EL (cell line): ENCODE data around the gene UBN2.
"Not testable (repeated sequence)": the region's sequence is repeated elsewhere in the genome, so short reads cannot be mapped to it uniquely, and the experiment has no call there.

Experiments
- DNase-seq: peaks from one replicate; pipeline ENCODE4 v3.0.0-alpha.2; 2016

Gene UBN2

DNA sequence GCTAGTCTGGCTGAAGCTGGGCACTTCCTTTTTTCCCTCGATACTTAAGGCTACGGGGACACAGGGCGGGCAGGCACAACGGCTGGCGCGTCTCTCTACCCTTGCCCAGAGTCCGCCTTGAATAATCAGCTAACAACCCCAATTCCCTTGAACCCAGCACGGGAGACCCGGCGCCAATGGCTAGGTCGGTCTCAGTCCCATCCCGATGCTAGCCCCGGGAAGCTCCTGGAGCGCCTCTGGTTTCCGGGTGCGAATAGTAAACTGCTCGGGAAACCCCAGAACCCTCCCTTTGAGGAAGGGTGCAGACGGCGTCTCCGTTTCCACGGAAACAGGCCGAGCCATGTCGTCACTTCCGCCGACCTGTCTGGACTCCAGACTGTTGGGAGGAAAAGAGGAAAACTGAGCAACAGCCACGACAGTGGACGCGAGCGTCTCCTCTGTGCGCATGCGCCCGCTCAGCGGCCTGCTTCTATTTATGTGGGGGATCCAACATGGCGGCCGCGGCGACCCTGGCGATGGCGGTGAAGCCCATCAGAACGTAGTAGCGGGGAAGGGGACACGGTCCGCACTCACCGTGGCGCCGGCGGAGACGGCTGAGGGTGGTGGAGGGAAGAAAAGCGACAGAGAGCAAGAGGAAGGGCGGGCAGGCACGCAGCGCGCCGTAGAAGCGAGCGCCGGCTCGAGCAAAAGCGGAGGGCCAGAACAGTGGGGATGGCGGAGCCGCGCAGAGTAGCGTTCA, at the start of gene UBN2:
Gene UBN2 (plus strand): TSS at position 464 of the 739 bp plus-strand sequence. CDS start 248 bp downstream, at position 712.
- peak; percentile 97 for DNase-seq

DNA sequence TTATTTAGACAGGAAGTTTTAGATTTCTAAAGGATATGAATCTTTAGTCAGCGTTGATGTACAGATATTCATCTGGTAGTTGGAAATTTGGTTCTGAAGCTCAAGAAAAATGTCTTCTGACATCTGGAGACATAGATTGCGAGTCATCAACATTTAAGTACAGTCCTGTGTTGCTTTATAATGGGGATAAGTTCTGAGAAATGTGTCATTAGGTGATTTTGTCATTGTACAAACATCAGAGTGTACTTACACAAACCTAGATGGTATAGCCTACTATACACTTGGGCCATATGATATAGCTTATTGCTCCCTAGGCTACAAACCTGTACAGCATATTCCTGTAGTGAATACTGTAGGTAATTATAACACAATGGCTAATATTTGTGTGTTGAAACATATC, 49.6 kb upstream of the UBN2 start:
- peak; percentile 20 for DNase-seq

DNA sequence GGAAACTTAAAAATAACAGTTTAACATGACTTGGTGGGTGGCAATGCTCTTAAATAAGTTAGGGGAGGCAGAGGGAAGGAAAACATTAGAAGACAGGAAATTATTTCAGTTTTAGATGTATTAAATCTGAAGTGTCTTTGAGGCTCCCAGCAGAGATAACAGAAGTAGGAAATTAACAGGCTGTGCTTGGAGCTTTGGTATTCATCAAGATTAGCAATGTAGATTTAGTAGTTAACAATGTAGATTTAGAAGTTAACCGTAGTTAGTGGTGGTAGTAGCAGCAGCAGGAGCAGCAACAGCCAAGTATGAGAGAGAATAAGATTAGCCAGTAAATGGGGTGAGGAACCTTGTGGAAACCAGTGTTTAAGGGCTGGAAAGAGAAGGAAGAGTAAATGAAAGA, 48.7 kb upstream of the UBN2 start:
- no peak for DNase-seq

DNA sequence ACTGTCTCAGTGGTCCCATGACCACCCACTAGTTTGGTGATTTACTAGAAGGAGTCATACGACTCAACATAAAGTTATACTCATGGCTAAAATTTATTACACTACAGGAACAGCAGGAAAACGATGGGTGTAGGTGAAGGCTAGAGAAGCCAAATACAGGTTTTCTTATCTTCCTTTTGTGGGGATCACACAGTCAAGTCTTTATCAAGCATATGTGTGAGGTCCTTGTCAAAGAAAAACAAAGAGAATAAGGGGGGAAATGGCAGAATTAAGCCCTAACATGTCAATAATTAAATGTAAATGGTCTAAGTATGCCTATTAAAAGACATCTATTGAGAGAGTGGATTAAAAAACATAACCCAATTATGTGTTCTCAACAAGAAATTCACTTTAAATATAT, 47.8 kb upstream of the UBN2 start:
- no peak for DNase-seq

DNA sequence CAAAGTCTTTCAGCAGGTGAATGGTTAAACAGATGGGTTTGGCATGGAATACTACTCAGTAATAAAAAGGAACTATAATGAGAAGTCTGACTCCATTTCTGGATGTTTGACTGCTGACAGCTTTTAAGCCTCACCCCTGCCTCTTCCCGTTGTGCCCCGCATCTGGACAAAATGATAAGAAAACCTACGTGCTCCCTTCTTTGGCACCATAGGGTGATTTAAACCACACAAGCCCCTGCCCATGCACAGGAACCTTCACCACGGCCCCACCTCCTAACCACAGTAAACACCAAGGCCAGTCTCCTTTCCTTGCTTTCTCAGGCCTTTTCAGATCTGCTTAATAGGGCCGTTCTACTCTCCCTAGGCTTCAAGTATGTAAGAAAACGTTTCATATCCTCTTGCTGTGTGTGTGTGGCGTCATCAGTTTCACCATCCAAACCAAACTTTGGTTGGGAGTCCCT, 47.1 kb upstream of the UBN2 start:
- no peak for DNase-seq

DNA sequence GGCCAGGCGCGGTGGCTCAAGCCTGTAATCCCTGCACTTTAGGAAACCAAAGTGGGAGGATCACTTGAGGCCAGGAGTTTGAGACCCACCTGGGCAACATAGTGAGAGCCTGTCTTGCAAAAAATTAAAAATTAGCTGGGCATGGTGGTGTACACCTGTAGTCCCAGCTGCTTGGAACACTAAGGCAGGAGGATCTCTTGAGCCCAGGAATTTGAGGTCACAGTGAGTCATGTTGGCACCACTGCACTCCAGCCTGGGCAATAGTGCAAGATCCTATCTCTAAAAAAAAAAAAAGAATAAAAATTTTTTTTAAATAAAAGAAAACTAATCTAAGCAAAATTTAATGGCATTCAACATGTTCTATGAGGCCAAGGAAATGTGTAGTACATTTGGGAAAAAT, 44.9 kb upstream of the UBN2 start:
- DNase-seq, result peak; percentile 2

DNA sequence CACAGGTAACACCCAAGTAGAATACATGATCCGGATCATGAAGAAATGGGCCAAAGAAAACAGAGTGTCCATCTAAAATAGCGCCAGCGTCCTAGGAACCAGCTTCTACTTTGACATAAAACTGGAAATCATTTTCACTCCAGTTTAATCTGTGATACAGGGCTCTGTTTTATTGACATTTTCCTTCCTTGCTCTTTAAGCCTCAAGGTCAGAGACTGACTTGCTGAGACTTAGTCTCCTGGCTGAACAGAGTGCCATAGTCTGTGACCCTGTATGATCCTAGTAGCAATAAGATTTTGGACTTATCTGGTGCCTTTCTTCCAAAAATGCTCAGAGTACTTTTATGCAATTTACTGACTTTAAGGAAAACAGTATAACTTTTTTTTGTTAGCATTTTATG, 41.7 kb upstream of the UBN2 start:
- DNase-seq, result no peak

DNA sequence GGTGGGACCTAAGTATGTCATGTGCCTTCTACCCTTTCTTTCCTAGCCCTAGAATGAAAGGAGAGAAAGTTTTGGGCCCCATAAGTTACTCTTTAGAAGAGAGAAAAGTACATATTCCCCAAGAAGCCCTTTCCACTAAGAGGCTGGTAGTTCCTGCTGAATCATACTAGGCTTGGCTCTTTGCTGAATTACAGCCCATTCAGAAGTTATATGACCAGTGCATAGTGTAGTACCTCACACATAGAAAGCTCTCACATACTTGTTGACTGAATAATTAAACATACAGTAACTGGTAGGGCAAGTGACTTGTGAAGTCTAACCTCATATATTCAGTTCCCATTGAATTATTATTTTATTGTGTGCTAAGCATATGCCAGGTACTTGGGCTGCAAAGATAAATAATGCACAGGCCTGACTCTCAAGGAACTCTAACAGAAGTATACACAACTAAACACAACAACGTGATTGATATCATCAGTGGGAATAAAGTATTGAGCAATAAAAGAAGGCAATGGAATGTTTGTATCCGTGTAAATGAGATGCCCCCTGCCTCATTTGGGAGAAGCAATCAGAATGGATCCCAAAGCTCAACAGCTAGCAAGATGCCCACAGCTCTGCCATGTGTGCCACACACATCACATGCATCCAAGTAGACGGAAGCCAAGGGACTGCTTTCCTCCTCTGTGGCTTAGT, 38.9 kb upstream of the UBN2 start:
- peak; percentile 1 for DNase-seq

DNA sequence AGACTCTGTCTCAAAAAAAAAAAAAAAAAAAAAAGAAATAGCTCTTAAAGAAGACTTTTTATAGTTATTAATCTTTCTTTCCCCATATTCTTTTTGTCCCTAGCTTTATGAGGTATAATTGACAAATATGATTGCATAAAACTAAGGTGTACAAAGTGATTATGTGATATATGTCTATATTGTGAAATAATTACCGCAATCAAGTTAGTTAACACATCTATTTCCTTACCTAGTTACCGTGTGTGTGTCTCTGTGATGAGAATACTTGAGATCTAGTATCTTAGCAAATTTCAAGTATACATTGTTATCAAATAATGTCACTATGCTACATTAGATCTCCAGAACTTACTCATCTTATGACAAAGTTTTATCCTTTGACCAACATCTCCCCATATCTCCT, 30.7 kb upstream of the UBN2 start:
- no peak for DNase-seq

DNA sequence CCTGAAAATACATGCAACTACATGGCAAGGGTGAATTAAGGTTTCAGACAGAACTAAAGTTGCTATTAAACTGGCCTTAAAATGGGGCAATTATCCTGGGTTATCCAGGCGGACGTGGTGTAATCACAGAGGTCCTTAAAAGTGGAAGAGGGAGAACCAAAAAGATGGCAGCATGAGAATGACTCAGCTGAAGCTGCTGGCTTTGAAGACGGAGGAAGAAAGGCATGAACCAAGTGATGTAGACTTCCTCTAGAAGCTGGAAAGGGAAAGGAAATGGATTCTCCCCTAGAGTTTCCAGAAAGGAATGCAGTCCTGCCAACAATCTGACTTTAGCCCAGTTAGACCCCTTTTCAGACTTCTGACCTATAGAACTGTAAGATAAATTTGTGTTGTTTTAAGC, 27.0 kb upstream of the UBN2 start:
- DNase-seq, result no peak

DNA sequence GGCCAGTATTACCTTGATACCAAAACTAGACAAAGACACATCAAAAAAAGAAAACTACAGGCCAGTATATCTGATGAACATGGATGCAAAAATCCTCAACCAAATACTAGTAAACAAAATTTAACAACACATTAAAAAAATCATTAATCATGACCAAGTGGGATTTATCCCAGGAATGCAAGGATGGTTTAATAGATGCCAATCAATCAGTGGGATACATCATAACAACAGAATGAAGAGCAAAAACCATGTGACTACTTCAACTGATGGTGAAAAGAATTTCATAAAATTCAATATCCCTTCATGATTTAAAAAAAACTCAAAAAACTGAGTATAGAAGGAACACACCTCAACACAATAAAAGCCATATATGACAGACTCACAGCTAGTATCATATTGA, 25.2 kb upstream of the UBN2 start:
- no peak for DNase-seq

DNA sequence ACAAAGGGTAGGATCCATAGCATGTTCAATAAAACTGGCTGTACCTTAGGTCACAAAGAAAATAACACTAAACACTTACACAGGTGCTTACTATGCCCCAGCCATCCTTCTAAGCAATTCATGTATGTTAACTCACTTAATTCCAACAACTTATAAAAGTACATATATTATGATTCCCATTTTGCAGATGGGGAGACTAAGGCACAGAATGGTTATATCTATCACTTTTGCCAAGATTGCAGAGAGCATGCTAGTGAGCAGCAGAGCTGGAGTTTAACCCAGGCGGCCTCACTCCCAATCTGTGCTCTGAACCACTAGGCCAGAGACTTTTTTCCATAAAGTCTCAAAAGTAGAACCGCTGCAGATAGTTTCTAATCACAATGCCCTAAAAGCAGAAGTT, 18.9 kb upstream of the UBN2 start:
- DNase-seq, result no peak

DNA sequence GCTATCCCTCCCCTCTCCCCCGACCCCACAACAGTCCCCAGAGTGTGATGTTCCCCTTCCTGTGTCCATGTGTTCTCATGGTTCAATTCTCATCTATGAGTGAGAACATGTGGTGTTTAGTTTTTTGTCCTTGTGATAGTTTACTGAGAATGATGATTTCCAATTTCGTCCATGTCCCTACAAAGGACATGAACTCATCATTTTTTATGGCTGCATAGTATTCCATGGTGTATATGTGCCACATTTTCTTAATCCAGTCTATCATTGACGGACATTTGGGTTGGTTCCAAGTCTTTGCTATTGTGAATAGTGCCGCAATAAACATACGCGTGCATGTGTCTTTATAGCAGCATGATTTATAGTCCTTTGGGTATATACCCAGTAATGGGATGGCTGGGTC, 17.5 kb upstream of the UBN2 start:
- DNase-seq, result not testable (repeated sequence)

DNA sequence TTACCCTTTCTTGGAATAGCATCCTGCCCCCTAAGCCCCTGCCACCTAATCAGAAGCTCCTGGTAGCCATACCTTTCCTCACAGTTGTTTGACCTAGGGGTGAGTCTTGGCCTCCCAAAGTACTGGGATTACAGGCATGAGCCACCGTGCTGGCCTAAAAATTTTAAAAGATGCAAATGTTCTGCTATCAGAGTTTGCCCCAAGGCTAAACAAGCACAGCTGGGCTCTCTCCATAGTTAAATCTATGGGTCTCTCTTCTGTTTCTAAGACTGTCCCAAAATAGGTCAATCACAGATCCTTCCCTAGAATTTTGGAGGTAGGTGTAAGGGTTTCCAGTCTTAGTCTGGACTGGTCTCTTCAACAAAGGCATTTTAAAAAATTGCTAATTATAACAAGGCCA, 12.9 kb upstream of the UBN2 start:
- no peak for DNase-seq

DNA sequence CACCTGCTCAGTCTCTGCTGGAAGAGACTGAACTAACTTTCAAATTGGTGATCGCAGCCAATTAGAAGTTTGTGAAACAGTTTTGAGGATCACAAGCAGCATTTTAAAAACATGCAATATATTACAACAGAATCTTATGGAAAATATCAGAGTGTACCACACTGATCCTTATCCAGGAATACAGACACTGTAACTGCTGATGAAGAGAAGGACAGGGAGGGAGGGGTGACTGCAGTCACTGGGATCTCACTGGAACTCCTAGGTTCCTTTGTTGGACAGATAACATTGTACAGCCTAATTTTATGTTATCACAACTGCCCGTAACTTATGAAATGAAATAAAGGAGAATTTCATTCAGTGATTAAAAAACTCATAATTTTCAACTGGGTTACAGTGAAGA, 6.8 kb upstream of the UBN2 start:
- DNase-seq, result no peak

DNA sequence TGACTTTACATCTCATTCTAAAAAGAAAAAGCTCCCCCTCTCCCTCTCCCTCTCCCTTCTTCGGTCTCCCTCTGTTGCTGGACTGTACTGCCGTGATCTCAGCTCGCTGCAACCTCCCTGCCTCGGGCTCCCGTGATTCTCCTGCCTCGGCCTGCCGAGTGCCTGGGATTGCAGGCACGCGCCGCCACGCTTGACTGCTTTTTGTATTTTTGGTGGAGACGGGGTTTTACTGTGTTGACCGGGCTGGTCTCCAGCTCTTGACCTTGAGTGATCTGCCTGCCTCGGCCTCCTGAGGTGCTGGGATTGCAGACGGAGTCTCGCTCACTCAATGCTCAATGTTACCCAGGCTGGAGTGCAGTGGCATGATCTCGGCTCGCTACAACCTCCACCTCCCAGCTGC, 6.2 kb upstream of the UBN2 start:
- not testable (repeated sequence) for DNase-seq

DNA sequence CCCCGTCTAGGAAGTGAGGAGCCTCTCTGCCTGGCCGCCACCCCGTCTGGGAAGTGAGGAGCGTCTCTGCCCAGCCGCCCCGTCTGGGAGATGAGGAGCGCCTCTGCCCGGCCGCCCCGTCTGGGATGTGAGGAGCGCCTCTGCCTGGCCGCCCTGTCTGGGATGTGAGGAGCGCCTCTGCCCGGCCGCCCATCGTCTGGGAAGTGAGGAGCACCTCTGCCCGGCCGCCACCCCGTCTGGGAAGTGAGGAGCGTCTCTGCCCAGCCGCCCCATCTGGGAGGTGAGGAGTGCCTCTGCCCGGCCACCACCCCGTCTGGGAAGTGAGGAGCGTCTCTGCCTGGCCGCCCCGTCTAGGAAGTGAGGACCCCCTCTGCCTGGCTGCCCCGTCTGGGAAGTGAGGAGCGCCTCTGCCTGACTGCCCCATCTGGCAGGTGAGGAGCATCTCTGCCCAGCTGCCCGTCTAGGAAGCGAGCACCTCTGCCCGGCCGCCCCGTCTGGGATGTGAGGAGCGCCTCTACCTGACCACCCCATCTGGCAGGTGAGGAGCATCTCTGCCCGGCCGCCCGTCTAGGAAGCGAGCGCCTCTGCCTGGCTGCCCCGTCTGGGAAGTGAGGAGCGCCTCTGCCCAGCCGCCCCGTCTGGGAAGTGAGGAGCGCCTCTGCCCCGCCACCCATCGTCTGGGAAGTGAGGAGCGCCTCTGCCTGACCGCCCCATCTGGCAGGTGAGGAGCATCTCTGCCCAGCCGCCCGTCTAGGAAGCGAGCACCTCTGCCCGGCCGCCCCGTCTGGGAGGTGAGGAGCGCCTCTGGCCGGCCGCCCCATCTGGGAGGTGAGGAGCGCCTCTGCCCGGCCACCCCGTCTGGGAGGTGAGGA, 5.5 kb upstream of the UBN2 start:
- not testable (repeated sequence) for DNase-seq

DNA sequence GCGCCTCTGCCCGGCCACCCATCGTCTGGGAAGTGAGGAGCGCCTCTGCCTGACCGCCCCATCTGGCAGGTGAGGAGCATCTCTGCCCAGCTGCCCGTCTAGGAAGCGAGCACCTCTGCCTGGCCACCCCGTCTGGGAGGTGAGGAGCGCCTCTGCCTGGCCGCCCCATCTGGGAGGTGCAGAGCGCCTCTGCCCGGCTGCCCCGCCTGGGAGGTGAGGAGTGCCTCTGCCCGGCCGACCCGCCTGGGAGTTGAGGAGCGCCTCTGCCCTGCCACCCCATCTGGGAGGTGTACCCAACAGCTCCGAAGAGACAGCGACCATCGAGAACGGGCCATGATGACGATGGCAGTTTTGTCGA, 4.9 kb upstream of the UBN2 start:
- not testable (repeated sequence) for DNase-seq

DNA sequence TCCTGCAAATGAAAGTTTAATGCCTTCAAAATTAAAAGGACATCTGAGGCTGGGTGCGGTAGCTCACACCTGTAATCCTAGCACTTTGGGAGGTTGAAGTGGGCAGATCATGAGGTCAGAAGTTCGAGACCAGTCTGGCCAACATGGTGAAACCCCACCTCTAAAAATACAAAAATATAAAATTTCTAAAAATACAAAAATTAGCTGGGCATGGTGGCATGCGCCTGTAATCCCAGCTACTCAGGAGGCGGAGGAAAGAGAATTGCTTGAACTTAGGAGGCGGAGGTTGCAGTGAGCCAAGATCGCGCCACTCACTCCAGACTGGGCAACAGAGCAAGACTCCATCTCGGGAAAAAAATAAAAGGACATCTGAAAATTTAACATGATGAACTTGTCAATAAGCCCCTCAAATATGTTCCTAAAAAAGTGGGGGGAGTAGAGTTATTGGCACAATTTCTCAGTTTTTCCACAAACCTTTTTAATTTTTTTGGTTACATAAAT, 4.0 kb upstream of the UBN2 start:
- not testable (repeated sequence) for DNase-seq

DNA sequence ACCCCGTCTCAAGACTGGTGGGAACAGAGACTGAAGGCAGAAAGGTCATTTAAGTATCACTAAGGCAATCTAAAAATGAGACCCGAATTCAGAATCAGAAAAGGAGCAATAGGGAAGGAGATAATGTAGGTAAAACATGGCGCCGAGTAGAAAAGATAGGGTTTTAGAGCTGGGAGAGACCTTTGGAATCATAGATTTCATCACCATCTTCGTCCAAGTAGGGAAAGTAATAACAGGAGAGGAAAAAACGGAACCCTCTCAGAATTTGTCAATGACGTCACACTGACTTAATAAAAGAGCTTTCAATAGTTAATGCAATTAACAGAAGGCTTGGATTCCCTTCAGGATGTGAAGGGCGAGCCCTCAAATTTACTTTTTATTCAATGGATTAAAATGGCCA, 1.0 kb upstream of the UBN2 start:
- DNase-seq, result no peak

DNA sequence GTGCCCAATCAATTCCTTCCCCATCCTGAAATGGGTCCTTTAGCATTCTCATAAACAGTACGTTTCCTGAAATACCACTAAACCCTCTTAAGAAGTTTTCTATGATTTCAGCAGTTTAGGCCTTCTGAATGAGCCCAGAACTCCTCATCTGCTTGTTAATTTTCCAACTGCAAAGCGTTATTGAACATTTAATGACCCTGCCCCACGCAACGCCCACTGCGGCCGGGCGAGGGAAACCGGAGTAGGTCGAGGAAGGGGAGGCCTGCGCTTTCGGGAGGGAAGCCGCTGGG, 608 bp upstream of the UBN2 start:
- DNase-seq, result no peak

DNA sequence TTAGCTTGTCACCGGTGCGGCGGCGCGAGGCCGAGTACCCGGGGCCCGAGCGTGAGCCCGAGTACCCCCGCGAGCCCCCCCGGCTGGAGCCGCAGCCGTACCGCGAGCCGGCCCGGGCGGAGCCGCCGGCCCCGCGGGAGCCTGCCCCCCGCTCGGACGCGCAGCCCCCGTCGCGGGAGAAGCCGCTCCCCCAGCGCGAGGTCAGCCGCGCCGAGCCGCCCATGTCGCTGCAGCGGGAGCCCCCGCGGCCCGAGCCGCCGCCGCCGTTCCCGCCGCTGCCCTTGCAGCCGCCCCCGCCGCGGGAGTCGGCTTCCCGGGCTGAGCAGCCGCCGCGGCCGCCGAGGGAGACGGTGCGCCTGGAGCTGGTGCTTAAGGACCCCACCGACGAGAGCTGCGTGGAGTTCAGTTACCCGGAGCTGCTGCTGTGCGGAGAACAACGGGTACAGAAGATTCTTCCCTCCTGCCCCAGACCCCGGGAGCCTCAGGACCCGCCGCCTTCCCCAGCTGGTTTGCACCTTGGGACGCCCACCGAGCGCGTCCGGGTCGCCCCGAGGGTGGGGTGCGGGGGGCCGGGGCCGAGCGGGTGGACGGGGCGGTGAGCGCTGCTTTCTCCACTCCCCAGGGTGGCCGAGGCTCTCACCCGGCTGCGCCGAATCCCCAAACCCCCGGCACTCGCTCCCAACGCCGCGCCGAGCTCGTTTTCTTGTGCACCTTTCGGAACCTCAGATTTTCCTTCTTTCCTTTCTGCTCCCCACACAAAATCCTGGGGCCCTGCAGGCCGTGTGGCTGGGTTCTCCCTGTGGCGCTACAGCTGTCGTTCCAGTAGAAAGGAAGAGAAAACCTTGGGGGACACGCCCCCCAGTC, 708 bp downstream of the UBN2 start:
- peak; percentile 55 for DNase-seq

DNA sequence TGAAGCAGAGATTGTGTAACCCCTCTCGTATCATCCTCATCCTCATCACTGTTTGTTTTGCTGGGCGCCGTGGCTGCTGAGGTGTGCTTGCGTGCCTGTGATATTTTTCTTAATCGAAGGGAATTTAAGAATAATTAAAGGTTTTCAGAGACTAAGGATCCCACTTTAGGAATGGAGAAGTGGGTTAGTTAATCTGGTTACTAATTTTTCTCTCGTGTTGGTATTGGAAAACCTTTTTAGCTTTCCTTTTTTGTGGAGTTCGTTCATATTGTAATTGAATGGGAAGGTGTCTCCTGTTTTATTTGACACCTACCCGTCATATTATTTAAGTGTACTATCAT, 1.3 kb downstream of the UBN2 start:
- no peak for DNase-seq
